ENCODE data around the gene INPP5B. TPM values are rescaled to one million over a fixed set of nuclear protein-coding genes. Genes with fewer than 3 reads are reported as not detected.

INPP5B gene
- total RNA-seq, 6 donors from 2014 or later: 25.8 to 201 (median 44.1) TPM

DNA sequence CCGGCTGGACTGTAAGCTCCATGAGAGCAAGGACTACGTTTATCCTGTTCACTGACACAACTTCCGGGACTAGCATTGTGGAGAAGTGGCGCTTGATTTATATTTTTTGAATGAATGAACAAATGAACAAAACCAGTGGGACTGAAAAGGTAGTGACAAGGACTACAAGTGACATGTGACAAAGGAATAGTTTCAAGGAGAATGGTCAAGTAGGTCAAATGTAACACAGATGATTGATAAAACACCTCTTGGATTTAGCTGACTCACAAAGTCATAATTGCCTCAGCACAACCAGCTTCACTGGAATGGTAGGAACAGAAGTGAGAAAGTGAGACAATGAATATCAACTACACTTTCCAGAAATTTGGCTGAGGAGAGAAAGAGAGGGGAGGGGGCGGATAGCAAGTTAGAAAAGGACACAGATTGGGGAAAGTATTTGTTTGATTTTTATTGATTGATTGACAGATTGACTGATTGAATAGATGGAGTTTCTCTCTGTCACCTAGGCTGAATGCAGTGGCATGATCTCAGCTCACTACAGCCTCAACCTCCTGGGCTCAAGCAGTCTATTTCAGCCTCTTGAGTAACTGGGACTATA, 101.7 kb downstream of the INPP5B start:
- H3K4me3 ChIP-seq: no peak overlapping the region
- H3K27me3 ChIP-seq: no peaks in the 10 kb centered on the region
- ATAC-seq (ENCODE audit: low FRiP score in 2 of 2) (no peak), DNase-seq (no peak)
- 90 to 92% methylated on average over 5 of the region's 5 CpGs for WGBS, 2 donors
- peaks cover 18 to 36% (median 29%) of the 10 kb centered on the region in 4 donors for H3K4me1 ChIP-seq
- H3K9me3 ChIP-seq: no peaks in the 10 kb centered on the region
- peaks cover 0 to 17% (median 5%) of the 10 kb centered on the region in 4 donors for H3K36me3 ChIP-seq
- peak overlapping the region in 1 of 4 donors; percentile 74 for H3K27ac ChIP-seq
- TF ChIP-seq POLR2A (IDR thresholded peaks at IDR 0.05) (no peak), EP300 (IDR thresholded peaks at IDR 0.05) (no peak), POLR2AphosphoS5 (IDR thresholded peaks at IDR 0.05) (no peak)
- TF ChIP-seq, protein P1, sequence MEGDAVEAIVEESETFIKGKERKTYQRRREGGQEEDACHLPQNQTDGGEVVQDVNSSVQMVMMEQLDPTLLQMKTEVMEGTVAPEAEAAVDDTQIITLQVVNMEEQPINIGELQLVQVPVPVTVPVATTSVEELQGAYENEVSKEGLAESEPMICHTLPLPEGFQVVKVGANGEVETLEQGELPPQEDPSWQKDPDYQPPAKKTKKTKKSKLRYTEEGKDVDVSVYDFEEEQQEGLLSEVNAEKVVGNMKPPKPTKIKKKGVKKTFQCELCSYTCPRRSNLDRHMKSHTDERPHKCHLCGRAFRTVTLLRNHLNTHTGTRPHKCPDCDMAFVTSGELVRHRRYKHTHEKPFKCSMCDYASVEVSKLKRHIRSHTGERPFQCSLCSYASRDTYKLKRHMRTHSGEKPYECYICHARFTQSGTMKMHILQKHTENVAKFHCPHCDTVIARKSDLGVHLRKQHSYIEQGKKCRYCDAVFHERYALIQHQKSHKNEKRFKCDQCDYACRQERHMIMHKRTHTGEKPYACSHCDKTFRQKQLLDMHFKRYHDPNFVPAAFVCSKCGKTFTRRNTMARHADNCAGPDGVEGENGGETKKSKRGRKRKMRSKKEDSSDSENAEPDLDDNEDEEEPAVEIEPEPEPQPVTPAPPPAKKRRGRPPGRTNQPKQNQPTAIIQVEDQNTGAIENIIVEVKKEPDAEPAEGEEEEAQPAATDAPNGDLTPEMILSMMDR (IDR thresholded peaks at IDR 0.05): no peak

- ATAC-seq (ENCODE audit: low FRiP score in 2 of 2) (no peak), DNase-seq (no peak)
- H3K4me1 ChIP-seq: peaks cover 18 to 32% (median 28%) of the 10 kb centered on the region in 4 donors
- H3K27ac ChIP-seq: no peak overlapping the region
- H3K4me3 ChIP-seq: no peak overlapping the region
- peaks cover 0 to 23% (median 10%) of the 10 kb centered on the region in 4 donors for H3K36me3 ChIP-seq
- H3K27me3 ChIP-seq: no peaks in the 10 kb centered on the region
- TF ChIP-seq EP300 (IDR thresholded peaks at IDR 0.05): no peak
- TF ChIP-seq, protein P1 (IDR thresholded peaks at IDR 0.05): no peak
- no peak for TF ChIP-seq POLR2AphosphoS5 (IDR thresholded peaks at IDR 0.05)
- TF ChIP-seq POLR2A (IDR thresholded peaks at IDR 0.05): no peak
- no peaks in the 10 kb centered on the region for H3K9me3 ChIP-seq
Measured at GRCh38 chr1:37844536-37844935, 102.3 kb downstream of the INPP5B start.

DNA sequence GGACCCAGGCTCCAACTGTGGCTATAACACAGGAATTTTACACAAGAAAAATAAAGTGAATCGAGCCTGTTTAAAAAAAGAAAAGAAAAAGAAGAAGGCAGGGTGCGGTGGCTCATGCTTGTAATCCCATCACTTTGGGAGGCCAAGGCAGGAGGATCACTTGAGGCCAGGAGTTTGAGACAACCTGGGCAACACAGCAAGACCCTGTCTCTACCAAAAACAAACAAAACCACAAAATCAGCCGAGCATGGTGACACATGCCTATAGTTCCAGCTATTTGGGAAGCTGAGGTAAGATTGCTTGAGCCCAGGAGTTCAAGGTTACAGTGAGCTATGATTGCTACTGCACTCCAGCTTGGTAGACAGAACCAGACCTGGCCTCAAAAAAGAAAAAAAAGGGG, 105.2 kb downstream of the INPP5B start:
- Histone ChIP-seq H3K27me3 (no peaks in the 10 kb centered on the region), H3K4me1 (peaks cover 13 to 20% (median 15%) of the 10 kb centered on the region in 4 donors), H3K36me3 (peaks cover 10 to 45% (median 33%) of the 10 kb centered on the region in 4 donors), H3K4me3 (no peak overlapping the region), H3K9me3 (no peaks in the 10 kb centered on the region), H3K27ac (no peak overlapping the region)
- DNase-seq (no peak), ATAC-seq (ENCODE audit: low FRiP score in 2 of 2) (no peak)
- TF ChIP-seq EP300 (IDR thresholded peaks at IDR 0.05): no peak
- no peak for TF ChIP-seq POLR2A (IDR thresholded peaks at IDR 0.05)
- 86 to 93% methylated on average over 3 of the region's 3 CpGs for WGBS, 2 donors

DNA sequence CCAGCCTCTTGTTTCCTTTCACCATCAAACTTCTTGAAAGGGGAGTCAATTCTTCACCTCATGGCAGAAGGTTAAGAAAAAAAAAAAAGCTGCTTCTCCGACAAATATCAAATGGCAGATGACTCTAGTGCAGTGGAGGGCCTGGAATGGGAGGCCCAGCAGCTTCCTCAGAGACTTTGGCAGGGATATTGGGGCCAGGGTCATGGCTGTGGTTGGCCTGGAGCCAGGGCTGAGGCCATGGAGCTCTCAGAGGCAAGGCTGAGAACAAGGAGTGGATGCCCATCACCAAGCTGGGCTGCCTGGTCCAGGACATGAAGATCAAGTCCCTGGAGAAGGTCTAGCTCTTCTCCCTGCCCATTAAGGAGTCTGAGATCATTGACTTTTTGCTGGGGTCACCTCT, 106.1 kb downstream of the INPP5B start:
- DNase-seq: no peak
- peaks cover 10 to 53% (median 35%) of the 10 kb centered on the region in 4 donors for H3K36me3 ChIP-seq
- 77 to 86% methylated on average over 1 of the region's 1 CpG for WGBS, 2 donors

DNA sequence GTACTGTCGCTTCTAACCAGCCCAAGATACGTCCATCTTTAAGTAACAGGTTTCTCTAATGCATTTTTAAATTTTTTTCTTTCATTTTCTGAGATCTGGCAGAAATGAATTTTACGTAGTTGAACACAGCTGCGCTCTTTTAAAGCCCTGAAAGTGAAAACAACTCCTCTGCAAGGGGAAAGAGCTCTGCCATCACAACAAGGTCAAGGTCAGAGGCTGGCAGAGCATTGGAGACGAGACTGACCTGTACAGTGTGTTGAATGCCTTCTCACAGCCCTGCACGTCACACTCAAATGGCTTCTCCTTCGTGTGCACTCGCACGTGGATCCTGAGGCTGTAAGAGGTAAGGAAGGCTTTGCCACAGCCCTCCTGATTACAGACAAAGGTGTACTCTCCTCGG, 107.2 kb downstream of the INPP5B start:
- DNase-seq (no peak), ATAC-seq (ENCODE audit: low FRiP score in 2 of 2) (no peak)
- Histone ChIP-seq H3K4me1 (peaks cover 4 to 10% (median 9%) of the 10 kb centered on the region in 4 donors), H3K27me3 (no peaks in the 10 kb centered on the region), H3K4me3 (no peak overlapping the region), H3K9me3 (no peaks in the 10 kb centered on the region), H3K27ac (no peak overlapping the region), H3K36me3 (peaks cover 18 to 64% (median 44%) of the 10 kb centered on the region in 4 donors)
- WGBS, 2 donors: 94 to 96% methylated on average over 9 to 10 of the region's 10 CpGs
- TF ChIP-seq, protein P1 (IDR thresholded peaks at IDR 0.05): no peak
- TF ChIP-seq POLR2A (IDR thresholded peaks at IDR 0.05): no peak

More for the DNA sequence above, 106.1 kb downstream of the INPP5B start:
- Histone ChIP-seq H3K27me3 (no peaks in the 10 kb centered on the region), H3K4me1 (peaks cover 4 to 11% (median 9%) of the 10 kb centered on the region in 4 donors), H3K9me3 (no peaks in the 10 kb centered on the region), H3K4me3 (no peak overlapping the region), H3K27ac (no peak overlapping the region)
- ATAC-seq (ENCODE audit: low FRiP score in 2 of 2): no peak
- no peak for TF ChIP-seq POLR2A (IDR thresholded peaks at IDR 0.05)
- TF ChIP-seq EP300 (IDR thresholded peaks at IDR 0.05): no peak
- TF ChIP-seq POLR2AphosphoS5 (IDR thresholded peaks at IDR 0.05): no peak
- TF ChIP-seq, protein P1 (IDR thresholded peaks at IDR 0.05): no peak

All from upper lobe of left lung (tissue), 6 donors.